ENCODE results near the gene UTP15.

GRCh38 chr5:73539730-73540129, 25.8 kb upstream of the UTP15 start:
- TF ChIP-seq, protein P1, sequence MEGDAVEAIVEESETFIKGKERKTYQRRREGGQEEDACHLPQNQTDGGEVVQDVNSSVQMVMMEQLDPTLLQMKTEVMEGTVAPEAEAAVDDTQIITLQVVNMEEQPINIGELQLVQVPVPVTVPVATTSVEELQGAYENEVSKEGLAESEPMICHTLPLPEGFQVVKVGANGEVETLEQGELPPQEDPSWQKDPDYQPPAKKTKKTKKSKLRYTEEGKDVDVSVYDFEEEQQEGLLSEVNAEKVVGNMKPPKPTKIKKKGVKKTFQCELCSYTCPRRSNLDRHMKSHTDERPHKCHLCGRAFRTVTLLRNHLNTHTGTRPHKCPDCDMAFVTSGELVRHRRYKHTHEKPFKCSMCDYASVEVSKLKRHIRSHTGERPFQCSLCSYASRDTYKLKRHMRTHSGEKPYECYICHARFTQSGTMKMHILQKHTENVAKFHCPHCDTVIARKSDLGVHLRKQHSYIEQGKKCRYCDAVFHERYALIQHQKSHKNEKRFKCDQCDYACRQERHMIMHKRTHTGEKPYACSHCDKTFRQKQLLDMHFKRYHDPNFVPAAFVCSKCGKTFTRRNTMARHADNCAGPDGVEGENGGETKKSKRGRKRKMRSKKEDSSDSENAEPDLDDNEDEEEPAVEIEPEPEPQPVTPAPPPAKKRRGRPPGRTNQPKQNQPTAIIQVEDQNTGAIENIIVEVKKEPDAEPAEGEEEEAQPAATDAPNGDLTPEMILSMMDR (IDR thresholded peaks at IDR 0.05), result no peak
- TF ChIP-seq POLR2AphosphoS5 (IDR thresholded peaks at IDR 0.05; ENCODE audit: insufficient read depth in 1 of 2, low read depth in 1 of 2), result no peak
